Dendritic cell treated with granulocyte-macrophage colony-stimulating factor and Interleukin-4, amounts not matched to agents 40 ng/mL and 50 ng/mL, for 4 days (primary cell): ENCODE data around the gene SH3BP1.
"Not testable (repeated sequence)": the region's sequence is repeated elsewhere in the genome, so short reads cannot be mapped to it uniquely, and the experiment has no call there.

Experiments used
- H3K27ac Mint-ChIP-seq: one replicate; pipeline ENCODE4 v1.8.0; 2022; ENCODE audit warnings: mild to moderate bottlenecking, mixed read lengths
- H3K27me3 Mint-ChIP-seq: one replicate; pipeline ENCODE4 v1.8.0; 2022; ENCODE audit warnings: mild to moderate bottlenecking, mixed read lengths
- H3K36me3 Mint-ChIP-seq: one replicate; pipeline ENCODE4 v1.8.0; 2022; ENCODE audit warnings: low read depth, mixed read lengths
- H3K4me1 Mint-ChIP-seq: one replicate; pipeline ENCODE4 v1.8.0; 2022; ENCODE audit warnings: low read depth, mixed read lengths
- H3K4me3 Mint-ChIP-seq: one replicate; pipeline ENCODE4 v1.8.0; 2022; ENCODE audit warnings: mild to moderate bottlenecking, moderate library complexity, mixed read lengths
- H3K9me3 Mint-ChIP-seq: one replicate; pipeline ENCODE4 v1.8.0; 2022; ENCODE audit warnings: mixed read lengths
- intact Hi-C: fragments of 100-400 bp; cut with micrococcal nuclease; formaldehyde crosslinking; loops from one replicate; pipeline ENCODE4 v1.15.0; 2022

The SH3BP1 gene

DNA sequence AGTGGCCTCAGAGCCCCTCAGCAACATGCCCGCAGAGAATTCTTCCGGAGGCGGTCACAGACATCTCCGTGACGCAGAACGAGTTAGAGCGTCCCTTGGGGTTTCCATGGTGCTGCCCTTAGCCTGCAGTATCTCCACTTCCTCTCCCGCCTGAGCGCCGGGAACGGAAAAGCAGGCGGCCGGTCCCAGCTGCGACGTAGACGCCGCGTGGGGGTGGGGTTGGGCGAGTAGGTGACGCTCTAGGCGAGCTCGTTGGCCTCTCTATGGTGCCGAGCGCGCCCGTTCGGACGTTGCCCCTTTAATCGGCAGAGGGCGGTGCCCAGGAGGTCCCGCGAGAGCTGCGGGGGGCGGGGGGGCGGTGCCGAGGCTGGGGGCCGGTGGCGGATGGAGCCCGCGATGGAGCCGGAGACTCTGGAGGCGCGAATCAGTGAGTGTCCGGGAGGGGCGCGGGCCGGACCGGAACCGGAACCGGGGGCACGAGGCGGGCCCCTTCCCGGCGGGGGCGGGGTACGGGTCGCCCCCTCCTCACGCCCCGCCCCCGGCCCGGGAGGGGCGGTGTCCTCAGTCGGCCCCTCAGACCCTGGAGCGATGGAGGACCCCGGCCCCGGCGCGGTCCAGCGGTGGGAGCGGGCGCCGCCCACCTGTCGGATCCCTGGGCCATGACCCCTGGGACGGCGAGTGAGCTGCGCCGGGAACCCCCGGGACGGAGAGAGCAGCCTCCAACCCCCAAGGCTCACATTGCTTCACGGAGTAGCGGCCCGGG lies 30.8 kb upstream of the SH3BP1 start, which contains the start of gene GGA1:
TSS of gene GGA1 (plus strand) at position 358 of the 763 bp plus-strand sequence. CDS start at position 385, 27 bp downstream.
- peak within 1 kb of the TSS; percentile 90 for H3K4me3 Mint-ChIP-seq
- H3K27ac Mint-ChIP-seq = peak within 1 kb of the TSS; percentile 91
- H3K27me3 Mint-ChIP-seq = peaks cover 10% of the 10 kb centered on the region
- intact Hi-C loops = no loop called here
- H3K9me3 Mint-ChIP-seq = no peaks in the 10 kb centered on the region
- peaks cover 57% of the 10 kb centered on the region for H3K4me1 Mint-ChIP-seq
- H3K36me3 Mint-ChIP-seq = peaks cover 20% of the 10 kb centered on the region

DNA sequence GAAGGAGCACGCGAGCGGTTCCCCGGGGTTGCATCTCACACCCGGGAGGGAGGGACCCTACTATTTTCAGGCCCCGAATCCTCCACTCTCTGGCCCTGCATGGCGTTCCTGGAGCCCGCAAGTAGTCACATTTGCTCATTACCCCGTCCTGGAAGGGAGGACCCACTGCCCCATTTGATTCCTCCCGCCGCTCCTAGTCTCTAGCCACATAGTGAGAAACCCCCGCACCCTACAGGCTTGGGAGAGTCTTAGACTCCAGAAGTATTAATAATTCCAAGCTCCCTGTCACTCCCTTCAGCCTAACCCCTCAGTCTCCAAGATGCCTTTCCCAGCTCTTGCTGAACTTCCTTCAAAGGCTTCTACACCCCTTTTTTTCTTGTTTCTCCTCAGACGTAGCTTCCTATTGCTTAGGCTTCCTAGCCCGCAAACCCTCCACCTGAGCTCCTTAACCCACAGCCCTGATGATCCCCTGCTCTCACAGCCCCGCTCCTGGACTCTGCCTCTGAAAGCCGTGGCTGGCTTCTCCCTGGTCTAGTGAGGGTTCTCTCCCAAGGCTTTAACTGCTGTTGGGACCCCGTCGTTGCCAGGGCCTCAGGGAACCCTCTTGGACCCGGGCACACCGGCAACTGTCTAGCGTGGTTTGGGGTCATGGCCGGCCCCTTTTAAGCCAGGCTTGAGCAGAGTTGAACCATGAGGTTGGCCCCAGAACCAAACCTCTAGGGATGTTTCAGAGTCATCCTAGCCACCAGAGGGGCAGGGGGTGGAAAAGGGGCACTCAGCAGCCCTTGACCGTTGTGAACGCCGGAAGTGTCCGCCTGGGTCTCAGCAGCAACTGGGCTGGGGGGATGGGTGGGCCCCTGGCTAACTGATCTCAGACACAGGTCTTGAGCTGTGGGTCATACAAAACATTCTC lies 30.0 kb upstream of the SH3BP1 start:
- H3K4me1 Mint-ChIP-seq = peaks cover 61% of the 10 kb centered on the region
- peaks cover 7% of the 10 kb centered on the region for H3K27me3 Mint-ChIP-seq
- H3K9me3 Mint-ChIP-seq = no peaks in the 10 kb centered on the region
- peak overlapping the region; percentile 90 for H3K4me3 Mint-ChIP-seq
- intact Hi-C loops = no loop called here
- H3K27ac Mint-ChIP-seq = peak overlapping the region; percentile 91
- H3K36me3 Mint-ChIP-seq = peaks cover 29% of the 10 kb centered on the region

DNA sequence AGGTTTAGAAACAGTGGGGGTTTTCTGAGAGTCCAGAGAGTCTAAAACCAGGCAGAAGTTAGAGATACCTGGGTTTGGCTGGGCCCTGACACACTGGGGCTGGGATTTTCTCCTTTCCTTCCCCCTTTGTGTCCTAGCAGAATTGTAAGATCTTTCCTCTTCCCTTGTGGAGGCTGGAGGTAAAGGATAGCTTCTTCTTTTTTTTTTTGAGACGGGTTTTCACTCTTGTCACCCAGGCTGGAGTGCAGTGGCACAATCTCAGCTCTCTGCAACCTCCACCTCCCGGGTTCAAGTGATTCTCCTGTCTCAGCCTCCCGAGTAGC lies 29.4 kb upstream of the SH3BP1 start:
- Mint-ChIP-seq H3K36me3 (peaks cover 35% of the 10 kb centered on the region), H3K27ac (peak overlapping the region; percentile 91), H3K4me1 (peaks cover 56% of the 10 kb centered on the region), H3K4me3 (peak overlapping the region; percentile 90)
- H3K27me3 Mint-ChIP-seq, H3K9me3 Mint-ChIP-seq, intact Hi-C loops: not testable (repeated sequence)

DNA sequence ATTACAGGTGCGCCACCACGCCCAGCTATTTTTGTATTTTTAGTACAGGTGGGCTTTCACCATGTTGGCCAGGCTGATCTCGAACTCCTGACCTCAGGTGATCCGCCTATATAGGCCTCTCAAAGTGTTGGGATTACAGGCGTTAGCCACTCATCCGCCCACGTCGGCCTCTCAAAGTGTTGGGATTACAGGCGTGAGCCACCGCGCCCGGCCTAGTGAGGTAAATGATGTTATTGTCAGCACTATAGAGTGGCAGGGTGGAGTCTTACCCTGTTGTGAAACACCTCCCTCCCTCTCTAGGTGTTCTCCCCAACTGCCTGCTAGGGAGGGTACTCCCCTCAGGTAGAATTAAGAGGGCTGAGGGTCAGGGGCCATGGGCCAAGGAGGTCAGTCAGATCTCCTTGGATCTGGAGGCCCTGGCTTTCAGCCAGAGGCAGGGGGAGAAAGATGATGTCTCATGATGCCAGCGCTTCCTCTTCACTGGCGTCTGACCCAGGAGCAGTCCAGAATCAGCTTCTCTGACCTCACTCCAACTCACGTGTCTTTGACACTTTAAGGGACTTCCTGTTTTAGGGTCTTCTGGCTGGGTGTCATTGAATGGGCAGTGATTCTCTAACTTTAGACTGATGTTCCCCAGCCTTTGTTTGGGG lies 28.9 kb upstream of the SH3BP1 start:
- Mint-ChIP-seq H3K9me3 (no peaks in the 10 kb centered on the region), H3K4me3 (peak overlapping the region; percentile 90), H3K27me3 (no peaks in the 10 kb centered on the region), H3K27ac (peak overlapping the region; percentile 91), H3K36me3 (peaks cover 40% of the 10 kb centered on the region), H3K4me1 (peaks cover 56% of the 10 kb centered on the region)
- intact Hi-C loops = no loop called here

DNA sequence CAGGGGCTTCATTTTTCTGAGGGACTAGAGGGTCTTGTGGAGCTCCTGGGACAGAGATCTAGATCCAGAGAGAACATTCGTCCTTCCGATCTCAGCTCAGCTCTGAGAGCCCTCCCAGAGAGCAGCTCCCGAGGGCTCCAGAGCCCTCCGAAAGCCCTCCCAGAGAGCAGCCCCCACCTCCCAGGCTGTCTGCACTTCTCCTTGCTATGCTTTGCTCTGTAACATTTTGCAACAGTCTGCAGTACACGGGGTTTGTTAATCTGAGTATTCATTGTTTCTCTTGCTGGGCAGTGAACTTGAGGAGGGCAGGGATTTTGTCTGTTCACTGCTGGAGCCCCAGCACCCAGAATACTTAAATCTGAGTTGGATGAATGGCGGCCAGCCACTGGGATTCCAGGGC lies 28.3 kb upstream of the SH3BP1 start:
- peaks cover 56% of the 10 kb centered on the region for H3K4me1 Mint-ChIP-seq
- no peaks in the 10 kb centered on the region for H3K27me3 Mint-ChIP-seq
- intact Hi-C loops = no loop called here
- no peaks in the 10 kb centered on the region for H3K9me3 Mint-ChIP-seq
- H3K27ac Mint-ChIP-seq = peak overlapping the region; percentile 91
- peaks cover 46% of the 10 kb centered on the region for H3K36me3 Mint-ChIP-seq
- H3K4me3 Mint-ChIP-seq = peak overlapping the region; percentile 90

DNA sequence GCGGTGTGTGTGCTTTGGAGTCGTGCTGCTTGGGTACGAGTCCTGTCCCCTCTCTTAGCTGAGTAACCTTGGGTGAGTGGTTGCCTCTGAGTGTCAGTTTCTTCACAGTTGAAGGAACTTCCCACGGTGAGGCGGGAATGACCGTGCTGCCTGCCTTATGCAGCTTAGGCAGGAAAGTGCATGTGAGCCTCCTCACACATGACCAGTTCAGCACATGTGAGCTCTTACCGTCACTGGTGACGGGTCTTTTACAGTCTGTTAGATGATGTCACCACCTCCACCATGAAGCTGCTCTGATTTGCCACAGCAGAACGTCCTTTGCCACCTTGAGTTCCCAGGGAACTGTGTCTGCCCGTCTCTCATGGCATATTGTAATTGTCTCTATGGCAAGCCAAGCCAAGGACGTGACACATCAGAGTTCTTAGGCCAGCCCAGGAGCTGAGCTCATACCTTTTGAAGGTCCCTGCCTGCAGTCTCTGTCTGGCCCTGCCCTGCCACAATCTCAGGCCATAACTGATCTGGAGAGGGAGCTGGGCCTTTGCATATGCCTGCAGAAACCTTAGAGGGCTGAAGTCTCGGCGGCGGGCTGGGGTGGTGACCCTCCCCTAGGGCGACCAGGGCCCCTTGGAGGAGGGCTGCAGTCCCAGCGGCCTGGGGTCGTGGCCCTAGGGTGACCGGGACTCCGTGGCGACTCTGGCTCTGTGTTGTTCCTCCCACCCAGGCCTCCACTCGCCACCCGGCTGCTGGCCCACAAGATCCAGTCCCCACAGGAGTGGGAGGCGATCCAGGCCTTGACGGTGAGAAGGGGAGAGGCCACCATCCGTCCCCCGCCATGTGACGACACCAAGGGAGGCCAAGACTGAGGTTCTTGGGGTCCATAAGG lies 23.0 kb upstream of the SH3BP1 start:
- Mint-ChIP-seq H3K4me3 (no peak overlapping the region), H3K27ac (no peak overlapping the region), H3K36me3 (peaks cover 90% of the 10 kb centered on the region), H3K4me1 (peaks cover 18% of the 10 kb centered on the region), H3K9me3 (no peaks in the 10 kb centered on the region), H3K27me3 (no peaks in the 10 kb centered on the region)
- intact Hi-C loops = no loop called here

DNA sequence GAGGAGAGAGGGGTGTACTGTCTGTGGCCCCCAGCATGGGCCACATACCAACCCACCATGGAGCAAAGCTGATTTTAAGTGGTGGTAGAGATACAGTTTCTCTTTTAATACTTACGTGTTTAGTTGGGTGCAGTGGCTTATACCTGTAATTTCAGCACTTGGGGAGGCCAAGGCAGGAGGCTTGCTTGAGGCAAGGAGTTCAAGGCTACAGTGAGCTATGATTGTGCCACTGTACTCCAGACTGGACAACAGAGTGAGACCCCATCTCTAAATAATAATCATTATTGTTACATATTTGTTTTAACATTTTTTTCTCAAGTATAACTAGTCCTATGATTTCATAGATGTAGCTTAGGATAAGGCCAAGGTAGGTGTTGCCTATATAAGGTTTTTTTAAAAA lies 22.0 kb upstream of the SH3BP1 start:
- Mint-ChIP-seq H3K36me3 (peaks cover 100% of the 10 kb centered on the region), H3K4me3 (no peak overlapping the region), H3K9me3 (no peaks in the 10 kb centered on the region), H3K27ac (no peak overlapping the region), H3K4me1 (peaks cover 16% of the 10 kb centered on the region), H3K27me3 (no peaks in the 10 kb centered on the region)
- intact Hi-C loops = no loop called here

DNA sequence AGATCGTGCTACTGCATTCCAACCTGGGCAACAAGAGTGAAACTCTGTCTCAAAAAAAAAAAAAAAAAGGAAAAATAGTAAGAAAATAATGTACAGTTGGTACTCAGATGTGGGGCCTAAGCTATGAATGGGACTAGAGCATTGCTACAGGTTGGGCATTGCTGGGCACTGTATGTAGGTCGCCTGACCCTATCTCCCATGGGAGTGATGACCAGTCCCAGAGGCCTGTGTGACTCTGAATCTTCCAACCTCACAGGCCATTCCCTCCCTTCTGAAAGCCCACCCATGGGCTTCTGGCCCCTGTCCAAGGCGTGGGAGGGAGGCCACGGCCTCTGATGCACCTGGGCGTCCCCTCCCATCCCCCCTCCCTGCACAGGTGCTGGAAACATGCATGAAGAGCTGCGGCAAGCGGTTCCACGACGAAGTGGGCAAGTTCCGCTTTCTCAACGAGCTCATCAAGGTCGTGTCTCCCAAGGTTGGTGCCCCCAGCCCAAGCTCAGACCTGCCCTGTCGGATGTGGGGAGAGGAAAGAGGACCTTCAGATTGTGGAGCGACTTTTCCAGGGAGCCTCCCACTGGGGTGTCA lies 21.3 kb upstream of the SH3BP1 start:
- Mint-ChIP-seq H3K4me3 (no peak overlapping the region), H3K9me3 (no peaks in the 10 kb centered on the region), H3K36me3 (peaks cover 100% of the 10 kb centered on the region), H3K27me3 (no peaks in the 10 kb centered on the region), H3K27ac (no peak overlapping the region), H3K4me1 (peaks cover 9% of the 10 kb centered on the region)
- intact Hi-C loops = no loop called here

DNA sequence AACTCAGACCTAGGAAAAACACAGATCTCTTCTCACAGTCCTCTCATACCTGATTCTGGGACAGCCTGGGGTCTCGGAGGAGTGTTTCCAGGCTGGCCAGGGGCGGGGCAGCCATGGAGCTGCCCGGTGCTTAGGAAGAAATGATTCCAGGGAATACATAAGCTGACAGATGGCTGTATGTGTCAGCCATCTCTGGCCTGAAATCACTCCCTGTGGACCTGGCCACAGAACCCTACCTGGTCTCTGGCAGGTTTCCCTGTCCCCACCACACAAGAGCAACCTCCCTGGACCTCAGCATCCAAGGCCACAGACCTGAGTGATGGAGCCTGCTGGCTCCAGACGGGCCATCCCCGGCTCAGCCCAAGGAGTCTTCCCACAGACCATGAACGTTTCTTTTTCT lies 20.8 kb upstream of the SH3BP1 start:
- Mint-ChIP-seq H3K27ac (no peak overlapping the region), H3K9me3 (no peaks in the 10 kb centered on the region), H3K4me1 (peaks cover 7% of the 10 kb centered on the region), H3K4me3 (no peak overlapping the region), H3K27me3 (no peaks in the 10 kb centered on the region), H3K36me3 (peaks cover 100% of the 10 kb centered on the region)
- intact Hi-C loops = no loop called here

DNA sequence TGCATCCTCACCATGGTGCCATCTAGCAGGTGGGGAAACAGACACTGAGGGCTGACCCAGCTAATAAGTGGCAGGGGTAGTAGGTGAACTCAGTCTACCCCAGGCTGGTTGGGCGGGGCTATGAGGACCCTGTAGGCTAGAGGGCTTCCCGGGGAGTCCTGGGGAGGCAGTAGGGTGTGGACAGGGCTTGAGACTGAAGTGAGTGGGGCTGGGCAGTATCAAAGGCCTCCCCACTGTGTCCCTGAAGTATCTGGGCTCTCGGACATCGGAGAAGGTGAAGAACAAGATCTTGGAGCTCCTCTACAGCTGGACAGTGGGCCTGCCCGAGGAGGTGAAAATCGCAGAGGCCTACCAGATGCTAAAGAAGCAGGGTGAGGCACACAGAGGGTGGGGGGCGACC lies 19.5 kb upstream of the SH3BP1 start:
- Mint-ChIP-seq H3K4me1 (peaks cover 15% of the 10 kb centered on the region), H3K27me3 (no peaks in the 10 kb centered on the region), H3K4me3 (no peak overlapping the region), H3K27ac (no peak overlapping the region), H3K9me3 (no peaks in the 10 kb centered on the region), H3K36me3 (peaks cover 100% of the 10 kb centered on the region)
- intact Hi-C loops = loop anchor here (5.0 kb wide), 1 partner anchor 62 kb away; no protein-coding TSS in a partner anchor

DNA sequence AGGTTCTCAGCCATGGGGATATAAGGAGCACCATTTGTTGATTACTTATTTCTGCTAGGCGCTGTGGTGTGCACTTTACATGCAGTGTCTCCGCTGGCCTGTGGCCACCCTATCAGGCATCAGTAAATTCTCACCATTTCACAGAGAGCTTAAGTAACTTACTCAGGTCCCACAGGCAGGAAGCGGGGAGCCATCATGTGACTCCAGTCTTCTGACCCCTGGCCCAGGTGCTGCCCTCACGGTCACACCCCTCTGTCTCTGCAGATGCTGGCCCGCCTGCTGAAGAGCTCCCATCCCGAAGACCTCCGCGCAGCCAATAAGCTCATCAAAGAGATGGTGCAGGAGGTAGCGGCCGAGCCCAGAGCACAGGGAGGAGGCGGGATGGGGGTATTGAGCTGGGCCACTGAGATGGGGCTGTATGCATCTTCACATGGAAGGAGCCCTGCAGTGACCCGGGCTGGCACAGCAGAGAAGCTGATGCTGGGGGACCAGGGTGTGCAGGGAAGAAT lies 18.1 kb upstream of the SH3BP1 start:
- H3K4me3 Mint-ChIP-seq = no peak overlapping the region
- no peak overlapping the region for H3K27ac Mint-ChIP-seq
- H3K4me1 Mint-ChIP-seq = peaks cover 29% of the 10 kb centered on the region
- no peaks in the 10 kb centered on the region for H3K9me3 Mint-ChIP-seq
- H3K27me3 Mint-ChIP-seq = no peaks in the 10 kb centered on the region
- intact Hi-C loops = loop anchor here (5.0 kb wide), 1 partner anchor 61 kb away; no protein-coding TSS in a partner anchor
- H3K36me3 Mint-ChIP-seq = peaks cover 100% of the 10 kb centered on the region

DNA sequence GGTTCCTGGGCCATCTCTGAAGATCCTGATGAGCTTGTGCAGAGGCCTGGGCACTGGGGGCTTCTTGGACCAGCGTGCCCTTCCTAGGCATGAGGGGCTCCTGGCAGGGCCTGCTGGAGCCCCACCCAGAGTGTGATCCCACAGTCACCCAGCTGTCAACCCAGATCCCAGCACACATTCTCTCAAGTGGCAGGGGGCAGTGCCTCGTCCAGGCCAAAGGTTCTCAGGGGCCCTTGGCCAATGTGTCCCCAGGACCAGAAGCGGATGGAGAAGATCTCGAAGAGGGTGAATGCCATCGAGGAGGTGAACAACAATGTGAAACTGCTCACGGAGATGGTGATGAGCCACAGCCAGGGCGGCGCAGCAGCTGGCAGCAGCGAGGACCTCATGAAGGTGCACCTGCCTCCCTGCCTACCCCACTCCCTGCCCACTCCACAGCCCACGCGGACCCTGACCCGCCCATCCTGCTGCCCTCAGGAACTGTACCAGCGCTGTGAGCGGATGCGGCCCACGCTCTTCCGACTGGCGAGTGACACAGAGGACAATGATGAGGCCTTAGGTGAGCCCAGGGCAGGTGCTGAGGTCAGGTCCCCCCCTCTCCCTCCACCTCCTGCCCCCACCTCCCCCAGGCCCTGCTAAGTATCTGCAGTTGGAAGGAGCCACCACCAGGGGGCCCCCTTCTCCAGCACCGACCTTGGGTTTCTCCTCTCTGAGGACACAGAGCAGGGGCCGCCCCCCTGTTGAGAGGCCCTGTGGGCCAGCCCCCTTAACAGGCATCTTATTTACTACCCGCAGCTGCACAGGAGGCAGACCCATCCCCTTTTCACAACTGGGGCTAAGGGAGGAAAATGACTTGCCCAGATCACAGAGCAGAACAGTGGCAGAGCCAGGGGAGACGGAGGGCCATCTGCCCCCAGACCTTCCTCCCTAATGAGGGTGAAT lies 16.1 kb upstream of the SH3BP1 start:
- Mint-ChIP-seq H3K9me3 (no peaks in the 10 kb centered on the region), H3K27ac (peak overlapping the region; percentile 44), H3K4me3 (no peak overlapping the region), H3K4me1 (peaks cover 48% of the 10 kb centered on the region), H3K27me3 (no peaks in the 10 kb centered on the region), H3K36me3 (peaks cover 96% of the 10 kb centered on the region)
- intact Hi-C loops = loop anchor here (5.0 kb wide), 1 partner anchor 59 kb away; no protein-coding TSS in a partner anchor
